HepG2 (cell line): Measurements from ENCODE around the gene NMBR. TPM values are rescaled to one million over a fixed set of nuclear protein-coding genes. Genes with fewer than 3 reads are reported as not detected.

Experiments
- ERF ChIP-seq: IDR thresholded peaks from 2 replicates; pipeline ENCODE4 v1.6.1; 2018; ENCODE audit warnings: missing biosample characterization, missing genetic modification reagents
- MED8 ChIP-seq: sonication (generic); formaldehyde crosslinking; IDR thresholded peaks from 2 replicates; pipeline ENCODE4 v1.8.1; 2023; ENCODE audit warnings: mild to moderate bottlenecking, missing genetic modification reagents; ENCODE audit not compliant: insufficient replicate concordance
- NR3C1 ChIP-seq: sonication (generic); formaldehyde crosslinking; IDR thresholded peaks from 2 replicates; pipeline ENCODE4 v1.4.0; 2020; ENCODE audit warnings: missing genetic modification reagents
- PHB2 ChIP-seq: fragments of 450-650 bp; IDR thresholded peaks from 2 replicates; pipeline ENCODE4 v1.6.1; 2018; ENCODE audit not compliant: partially characterized antibody
- RXRA ChIP-seq: sonication (generic); formaldehyde crosslinking; IDR thresholded peaks from 2 replicates; pipeline ENCODE4 v1.5.1; 2020; ENCODE audit warnings: missing genetic modification reagents
- SALL2 ChIP-seq: sonication (generic); formaldehyde crosslinking; IDR thresholded peaks from 2 replicates; pipeline ENCODE4 v1.8.1; 2023; ENCODE audit warnings: mild to moderate bottlenecking, missing genetic modification reagents, inconsistent platforms
- TOPORS ChIP-seq: sonication (generic); formaldehyde crosslinking; IDR thresholded peaks from 2 replicates; pipeline ENCODE4 v1.8.0; 2023; ENCODE audit warnings: mild to moderate bottlenecking, missing genetic modification reagents
- ZKSCAN1 ChIP-seq: fragments of 150-350 bp; IDR thresholded peaks from 2 replicates; pipeline ENCODE4 v1.6.1; 2014; ENCODE audit warnings: low read length
- ZNF256 ChIP-seq: sonication (generic); formaldehyde crosslinking; conservative IDR thresholded peaks from 2 replicates; pipeline ENCODE4 v1.4.0; 2020; ENCODE audit warnings: missing genetic modification reagents
- ZNF317 ChIP-seq: sonication (generic); formaldehyde crosslinking; IDR thresholded peaks from 2 replicates; pipeline ENCODE4 v1.5.0; 2020; ENCODE audit warnings: mild to moderate bottlenecking, missing genetic modification reagents
- ZNF329 ChIP-seq: sonication (generic); formaldehyde crosslinking; IDR thresholded peaks from 2 replicates; pipeline ENCODE4 v1.9.0; 2021; ENCODE audit warnings: low read depth, mild to moderate bottlenecking, missing genetic modification reagents
- ZSCAN25 ChIP-seq: sonication (generic); formaldehyde crosslinking; IDR thresholded peaks from 2 replicates; pipeline ENCODE4 v1.8.0; 2022; ENCODE audit warnings: mild to moderate bottlenecking, missing genetic modification reagents
- polyA plus RNA-seq, 8 experiments: library from polyadenylated mRNA; depleted of rRNA in 3 of 8; stranded (reverse) in 7 of 8; unstranded in 1 of 8; fragments of >200 nt; fragmentation: Illumina TruSeq in 4 of 8; extraction: Trizol in 4 of 8; gene quantifications; 2 replicates each; pipeline versions ENCODE4 v1.2.1 to v1.2.3, GENCODE V29; 2011 to 2016; ENCODE audit warnings: low read depth in 4 of 8, missing spikeins in 1 of 8, mixed read lengths in 1 of 8; ENCODE audit not compliant: insufficient read depth in 1 of 8
- total RNA-seq, 5 experiments: library from RNA; depleted of rRNA; stranded (reverse); fragments of >200 nt; fragmentation: Illumina TruSeq; extraction: Trizol; gene quantifications; 2 replicates each; pipeline ENCODE4 v1.2.3, GENCODE V29; 2016; ENCODE audit warnings: low read depth in 1 of 5
- TF ChIP-seq, protein P1 (sequence below): sonication (generic); formaldehyde crosslinking; IDR thresholded peaks from 2 replicates; pipeline ENCODE4 v1.5.0; 2020; ENCODE audit warnings: mild to moderate bottlenecking, missing genetic modification reagents, borderline replicate concordance
- TF ChIP-seq, protein P2 (sequence below): IDR thresholded peaks from 2 replicates; pipeline ENCODE4 v1.6.1; 2016; ENCODE audit warnings: mild to moderate bottlenecking, missing biosample characterization, missing genetic modification reagents
- TF ChIP-seq, protein P3 (sequence below): sonication (generic); formaldehyde crosslinking; IDR thresholded peaks from 2 replicates; pipeline ENCODE4 v1.4.0; 2020; ENCODE audit warnings: missing genetic modification reagents

The NMBR gene
- total and polyA plus RNA-seq, 2 of the 13 experiments (the other 11 are each of a cell fraction or from before 2014, with no cell fraction given) = not detected

DNA sequence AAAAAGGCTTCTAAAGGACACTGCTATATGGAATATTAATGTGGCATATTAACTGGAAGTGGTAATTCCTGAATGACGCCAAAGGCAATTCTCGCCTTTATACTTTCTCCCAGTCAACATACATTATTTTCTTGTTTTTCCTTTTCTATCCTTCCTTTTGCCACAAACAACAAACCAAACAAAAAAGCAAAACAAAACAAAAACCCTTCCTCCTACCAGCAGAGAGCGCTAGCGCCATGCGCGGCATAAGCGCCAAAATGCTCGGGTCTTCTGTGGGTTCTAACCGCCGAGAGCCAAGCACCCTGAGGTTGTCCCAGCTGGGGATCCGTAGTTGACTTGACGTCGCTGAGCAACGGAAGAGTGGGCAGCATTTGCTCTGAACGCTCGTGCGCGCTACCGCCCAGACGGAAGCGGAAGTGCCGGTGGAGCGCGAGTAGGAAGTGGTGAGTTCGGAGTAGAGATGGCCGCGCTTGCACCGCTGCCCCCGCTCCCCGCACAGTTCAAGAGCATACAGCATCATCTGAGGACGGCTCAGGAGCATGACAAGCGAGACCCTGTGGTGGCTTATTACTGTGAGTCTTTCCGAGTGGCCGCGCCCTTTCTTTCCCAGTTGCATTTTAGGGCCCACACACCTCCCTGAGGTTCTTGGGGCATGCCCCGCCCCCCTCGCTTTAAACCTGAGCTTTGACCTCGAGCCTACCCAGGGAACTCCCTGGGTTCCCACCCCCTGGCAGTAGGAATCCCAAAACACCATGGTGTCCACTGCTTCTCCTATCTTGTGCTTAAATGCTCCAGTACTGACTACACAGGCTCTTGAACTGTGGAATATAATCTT, at the start of gene NMBR, which contains the start of gene VTA1 (continued):
- TF ChIP-seq, protein P1, sequence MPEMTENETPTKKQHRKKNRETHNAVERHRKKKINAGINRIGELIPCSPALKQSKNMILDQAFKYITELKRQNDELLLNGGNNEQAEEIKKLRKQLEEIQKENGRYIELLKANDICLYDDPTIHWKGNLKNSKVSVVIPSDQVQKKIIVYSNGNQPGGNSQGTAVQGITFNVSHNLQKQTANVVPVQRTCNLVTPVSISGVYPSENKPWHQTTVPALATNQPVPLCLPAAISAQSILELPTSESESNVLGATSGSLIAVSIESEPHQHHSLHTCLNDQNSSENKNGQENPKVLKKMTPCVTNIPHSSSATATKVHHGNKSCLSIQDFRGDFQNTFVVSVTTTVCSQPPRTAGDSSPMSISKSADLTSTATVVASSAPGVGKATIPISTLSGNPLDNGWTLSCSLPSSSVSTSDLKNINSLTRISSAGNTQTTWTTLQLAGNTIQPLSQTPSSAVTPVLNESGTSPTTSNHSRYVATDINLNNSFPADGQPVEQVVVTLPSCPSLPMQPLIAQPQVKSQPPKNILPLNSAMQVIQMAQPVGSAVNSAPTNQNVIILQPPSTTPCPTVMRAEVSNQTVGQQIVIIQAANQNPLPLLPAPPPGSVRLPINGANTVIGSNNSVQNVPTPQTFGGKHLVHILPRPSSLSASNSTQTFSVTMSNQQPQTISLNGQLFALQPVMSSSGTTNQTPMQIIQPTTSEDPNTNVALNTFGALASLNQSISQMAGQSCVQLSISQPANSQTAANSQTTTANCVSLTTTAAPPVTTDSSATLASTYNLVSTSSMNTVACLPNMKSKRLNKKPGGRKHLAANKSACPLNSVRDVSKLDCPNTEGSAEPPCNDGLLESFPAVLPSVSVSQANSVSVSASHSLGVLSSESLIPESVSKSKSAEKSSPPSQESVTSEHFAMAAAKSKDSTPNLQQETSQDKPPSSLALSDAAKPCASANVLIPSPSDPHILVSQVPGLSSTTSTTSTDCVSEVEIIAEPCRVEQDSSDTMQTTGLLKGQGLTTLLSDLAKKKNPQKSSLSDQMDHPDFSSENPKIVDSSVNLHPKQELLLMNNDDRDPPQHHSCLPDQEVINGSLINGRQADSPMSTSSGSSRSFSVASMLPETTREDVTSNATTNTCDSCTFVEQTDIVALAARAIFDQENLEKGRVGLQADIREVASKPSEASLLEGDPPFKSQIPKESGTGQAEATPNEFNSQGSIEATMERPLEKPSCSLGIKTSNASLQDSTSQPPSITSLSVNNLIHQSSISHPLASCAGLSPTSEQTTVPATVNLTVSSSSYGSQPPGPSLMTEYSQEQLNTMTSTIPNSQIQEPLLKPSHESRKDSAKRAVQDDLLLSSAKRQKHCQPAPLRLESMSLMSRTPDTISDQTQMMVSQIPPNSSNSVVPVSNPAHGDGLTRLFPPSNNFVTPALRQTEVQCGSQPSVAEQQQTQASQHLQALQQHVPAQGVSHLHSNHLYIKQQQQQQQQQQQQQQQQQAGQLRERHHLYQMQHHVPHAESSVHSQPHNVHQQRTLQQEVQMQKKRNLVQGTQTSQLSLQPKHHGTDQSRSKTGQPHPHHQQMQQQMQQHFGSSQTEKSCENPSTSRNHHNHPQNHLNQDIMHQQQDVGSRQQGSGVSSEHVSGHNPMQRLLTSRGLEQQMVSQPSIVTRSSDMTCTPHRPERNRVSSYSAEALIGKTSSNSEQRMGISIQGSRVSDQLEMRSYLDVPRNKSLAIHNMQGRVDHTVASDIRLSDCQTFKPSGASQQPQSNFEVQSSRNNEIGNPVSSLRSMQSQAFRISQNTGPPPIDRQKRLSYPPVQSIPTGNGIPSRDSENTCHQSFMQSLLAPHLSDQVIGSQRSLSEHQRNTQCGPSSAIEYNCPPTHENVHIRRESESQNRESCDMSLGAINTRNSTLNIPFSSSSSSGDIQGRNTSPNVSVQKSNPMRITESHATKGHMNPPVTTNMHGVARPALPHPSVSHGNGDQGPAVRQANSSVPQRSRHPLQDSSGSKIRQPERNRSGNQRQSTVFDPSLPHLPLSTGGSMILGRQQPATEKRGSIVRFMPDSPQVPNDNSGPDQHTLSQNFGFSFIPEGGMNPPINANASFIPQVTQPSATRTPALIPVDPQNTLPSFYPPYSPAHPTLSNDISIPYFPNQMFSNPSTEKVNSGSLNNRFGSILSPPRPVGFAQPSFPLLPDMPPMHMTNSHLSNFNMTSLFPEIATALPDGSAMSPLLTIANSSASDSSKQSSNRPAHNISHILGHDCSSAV (CRISPR knock-in tag) = no peak
- TF ChIP-seq ZKSCAN1 = peak; percentile 68; the same call in 1 of the 2 replicates
- TF ChIP-seq, protein P2, sequence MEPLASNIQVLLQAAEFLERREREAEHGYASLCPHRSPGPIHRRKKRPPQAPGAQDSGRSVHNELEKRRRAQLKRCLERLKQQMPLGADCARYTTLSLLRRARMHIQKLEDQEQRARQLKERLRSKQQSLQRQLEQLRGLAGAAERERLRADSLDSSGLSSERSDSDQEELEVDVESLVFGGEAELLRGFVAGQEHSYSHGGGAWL (CRISPR knock-in tag) = peak; percentile 89
- TF ChIP-seq ZNF256 (CRISPR knock-in tag) = 0 out of 2 replicates have a peak, but pooled peaks have one; percentile 43
- peak; percentile 98 for TF ChIP-seq SALL2 (CRISPR knock-in tag)
- peak; percentile 89 for TF ChIP-seq ZNF329 (CRISPR knock-in tag)
- TF ChIP-seq, protein P3, sequence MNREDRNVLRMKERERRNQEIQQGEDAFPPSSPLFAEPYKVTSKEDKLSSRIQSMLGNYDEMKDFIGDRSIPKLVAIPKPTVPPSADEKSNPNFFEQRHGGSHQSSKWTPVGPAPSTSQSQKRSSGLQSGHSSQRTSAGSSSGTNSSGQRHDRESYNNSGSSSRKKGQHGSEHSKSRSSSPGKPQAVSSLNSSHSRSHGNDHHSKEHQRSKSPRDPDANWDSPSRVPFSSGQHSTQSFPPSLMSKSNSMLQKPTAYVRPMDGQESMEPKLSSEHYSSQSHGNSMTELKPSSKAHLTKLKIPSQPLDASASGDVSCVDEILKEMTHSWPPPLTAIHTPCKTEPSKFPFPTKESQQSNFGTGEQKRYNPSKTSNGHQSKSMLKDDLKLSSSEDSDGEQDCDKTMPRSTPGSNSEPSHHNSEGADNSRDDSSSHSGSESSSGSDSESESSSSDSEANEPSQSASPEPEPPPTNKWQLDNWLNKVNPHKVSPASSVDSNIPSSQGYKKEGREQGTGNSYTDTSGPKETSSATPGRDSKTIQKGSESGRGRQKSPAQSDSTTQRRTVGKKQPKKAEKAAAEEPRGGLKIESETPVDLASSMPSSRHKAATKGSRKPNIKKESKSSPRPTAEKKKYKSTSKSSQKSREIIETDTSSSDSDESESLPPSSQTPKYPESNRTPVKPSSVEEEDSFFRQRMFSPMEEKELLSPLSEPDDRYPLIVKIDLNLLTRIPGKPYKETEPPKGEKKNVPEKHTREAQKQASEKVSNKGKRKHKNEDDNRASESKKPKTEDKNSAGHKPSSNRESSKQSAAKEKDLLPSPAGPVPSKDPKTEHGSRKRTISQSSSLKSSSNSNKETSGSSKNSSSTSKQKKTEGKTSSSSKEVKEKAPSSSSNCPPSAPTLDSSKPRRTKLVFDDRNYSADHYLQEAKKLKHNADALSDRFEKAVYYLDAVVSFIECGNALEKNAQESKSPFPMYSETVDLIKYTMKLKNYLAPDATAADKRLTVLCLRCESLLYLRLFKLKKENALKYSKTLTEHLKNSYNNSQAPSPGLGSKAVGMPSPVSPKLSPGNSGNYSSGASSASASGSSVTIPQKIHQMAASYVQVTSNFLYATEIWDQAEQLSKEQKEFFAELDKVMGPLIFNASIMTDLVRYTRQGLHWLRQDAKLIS (CRISPR knock-in tag) = no peak
- TF ChIP-seq TOPORS = peak; percentile 61; the same call in 1 of the 2 replicates
- TF ChIP-seq ZNF317 = peak; percentile 81
- TF ChIP-seq MED8 (CRISPR knock-in tag) = no peak
- no peak for TF ChIP-seq NR3C1 (CRISPR knock-in tag)
- peak; percentile 98 for TF ChIP-seq ERF
- TF ChIP-seq PHB2 = no peak
- peak; percentile 94 for TF ChIP-seq RXRA (CRISPR knock-in tag)
- peak; percentile 65 for TF ChIP-seq ZSCAN25 (CRISPR knock-in tag)
